Measurements from ENCODE around the gene ARHGEF19.

ARHGEF19 gene

DNA sequence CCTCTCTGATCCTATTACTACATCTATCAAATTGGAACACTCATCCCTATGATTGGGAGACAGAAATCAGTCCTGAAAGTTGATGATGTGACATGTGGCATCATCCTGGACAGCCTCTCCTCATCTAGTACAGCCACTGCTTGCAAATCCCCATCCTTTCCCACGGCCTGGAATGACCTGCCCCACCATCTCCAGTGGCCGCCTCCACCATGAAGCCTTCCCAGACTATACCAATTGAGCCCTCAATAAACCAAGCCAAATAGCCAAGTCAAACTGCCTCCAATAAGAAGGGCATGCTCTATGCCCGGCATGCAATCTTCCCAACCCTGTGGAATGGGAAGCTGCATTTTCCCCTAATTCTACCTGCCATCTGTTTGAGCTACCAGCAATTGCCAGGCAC lies 561 bp upstream of the ARHGEF19 start:
- Histone ChIP-seq H3K4me3 (ENCODE audit: low read depth in 1 of 2, low read length in 2 of 2) (no peak overlapping the region), H3K27ac (ENCODE audit: low read depth, low read length) (no peak overlapping the region), H3K36me3 (ENCODE audit: control insufficient read depth in 1 of 2, insufficient read depth in 2 of 2, low read length in 2 of 2) (no peaks in the 10 kb centered on the region), H3K9ac (ENCODE audit: low read depth in 1 of 2, low read length in 2 of 2) (no peak overlapping the region), H3K9me3 (ENCODE audit: control insufficient read depth in 1 of 2, low read length in 2 of 2) (no peaks in the 10 kb centered on the region), H3K27me3 (ENCODE audit: control insufficient read depth in 1 of 2, insufficient read depth in 2 of 2, low read length in 2 of 2) (no peaks in the 10 kb centered on the region), H3K4me1 (ENCODE audit: control insufficient read depth in 1 of 2, insufficient read depth in 2 of 2, low read length in 2 of 2) (peaks cover 19 to 20% of the 10 kb centered on the region in 2 donors)

DNA sequence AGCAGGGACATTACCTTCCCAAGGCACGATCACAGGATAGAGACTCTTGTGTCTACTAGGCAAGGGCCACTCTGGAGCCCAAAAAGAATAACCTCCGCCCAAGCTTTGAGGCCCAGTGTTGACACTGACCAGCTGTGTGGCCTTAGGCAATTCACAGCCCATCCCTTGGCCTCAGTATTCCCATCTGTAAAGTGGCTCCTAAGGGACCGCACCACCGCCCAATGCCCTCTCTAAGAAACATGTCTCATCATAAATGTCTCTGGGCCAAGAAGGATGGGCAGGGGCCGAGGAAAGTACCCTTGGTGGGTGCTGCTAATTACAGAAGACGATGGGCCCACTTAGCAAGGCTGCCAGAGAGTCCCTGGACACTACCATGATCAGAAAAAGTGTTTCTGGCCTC lies 628 bp downstream of the ARHGEF19 start:
- no peak overlapping the region for H3K9ac ChIP-seq (ENCODE audit: low read depth in 1 of 2, low read length in 2 of 2)
- H3K4me1 ChIP-seq (ENCODE audit: control insufficient read depth in 1 of 2, insufficient read depth in 2 of 2, low read length in 2 of 2), result peaks cover 11 to 19% of the 10 kb centered on the region in 2 donors
- no peaks in the 10 kb centered on the region for H3K36me3 ChIP-seq (ENCODE audit: control insufficient read depth in 1 of 2, insufficient read depth in 2 of 2, low read length in 2 of 2)
- H3K9me3 ChIP-seq (ENCODE audit: control insufficient read depth in 1 of 2, low read length in 2 of 2), result no peaks in the 10 kb centered on the region
- peak overlapping the region in 1 of 2 donors; percentile 36 for H3K4me3 ChIP-seq (ENCODE audit: low read depth in 1 of 2, low read length in 2 of 2)
- H3K27me3 ChIP-seq (ENCODE audit: control insufficient read depth in 1 of 2, insufficient read depth in 2 of 2, low read length in 2 of 2), result no peaks in the 10 kb centered on the region
- H3K27ac ChIP-seq (ENCODE audit: low read depth, low read length), result no peak overlapping the region

DNA sequence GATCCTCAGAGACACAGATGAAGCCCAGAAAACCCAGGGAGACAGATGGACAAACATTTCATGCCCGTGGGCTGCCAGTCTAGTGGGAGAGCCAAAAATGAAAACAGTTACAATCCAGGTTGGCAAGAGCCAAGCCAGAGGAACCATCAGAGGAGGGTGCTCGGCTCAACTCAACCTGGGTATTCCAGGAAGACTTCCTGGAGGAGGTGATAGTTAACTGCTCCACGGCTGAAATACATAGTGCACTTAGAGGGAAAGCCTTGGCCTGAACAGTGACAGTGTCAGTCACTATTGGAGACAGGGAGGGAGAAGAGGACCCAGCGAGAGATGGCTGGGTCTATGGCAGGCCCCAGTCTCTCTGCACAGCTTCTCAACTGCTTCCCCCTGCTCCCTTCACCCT lies 1.9 kb downstream of the ARHGEF19 start:
- H3K4me1 ChIP-seq (ENCODE audit: control insufficient read depth in 1 of 2, insufficient read depth in 2 of 2, low read length in 2 of 2), result peaks cover 5 to 13% of the 10 kb centered on the region in 2 donors
- H3K4me3 ChIP-seq (ENCODE audit: low read depth in 1 of 2, low read length in 2 of 2), result no peak overlapping the region
- H3K27ac ChIP-seq (ENCODE audit: low read depth, low read length), result no peak overlapping the region
- H3K36me3 ChIP-seq (ENCODE audit: control insufficient read depth in 1 of 2, insufficient read depth in 2 of 2, low read length in 2 of 2), result no peaks in the 10 kb centered on the region
- H3K9ac ChIP-seq (ENCODE audit: low read depth in 1 of 2, low read length in 2 of 2), result no peak overlapping the region
- no peaks in the 10 kb centered on the region for H3K27me3 ChIP-seq (ENCODE audit: control insufficient read depth in 1 of 2, insufficient read depth in 2 of 2, low read length in 2 of 2)
- H3K9me3 ChIP-seq (ENCODE audit: control insufficient read depth in 1 of 2, low read length in 2 of 2), result no peaks in the 10 kb centered on the region

DNA sequence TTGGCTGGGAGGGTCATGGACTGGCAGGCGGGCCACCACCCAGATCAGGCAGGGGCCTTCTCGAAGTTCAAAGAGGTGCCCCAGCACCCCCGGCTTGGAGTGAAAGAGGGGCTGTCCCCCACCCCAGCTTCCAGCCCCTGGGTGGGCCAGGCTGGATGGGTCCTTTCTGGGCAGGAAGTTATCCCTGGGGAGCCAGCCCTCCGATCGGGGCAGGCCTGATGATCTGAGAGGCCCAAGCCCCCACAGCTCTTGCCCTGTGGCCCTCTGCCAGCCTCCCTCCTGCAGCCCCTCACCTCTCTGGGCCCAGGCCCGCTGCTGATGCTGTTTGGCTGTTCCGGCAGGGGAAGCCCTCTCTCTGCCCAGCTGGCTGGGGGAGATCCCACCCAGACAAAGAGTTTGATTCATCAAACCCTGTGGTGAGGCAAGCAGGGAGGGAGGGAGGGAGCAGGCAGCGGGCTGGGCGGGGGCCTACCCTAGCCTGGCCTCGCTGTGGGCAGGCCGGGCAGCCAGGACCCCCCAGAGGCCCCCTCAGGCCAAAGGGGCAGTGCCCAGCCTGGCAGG lies 2.5 kb downstream of the ARHGEF19 start:
- H3K27me3 ChIP-seq (ENCODE audit: control insufficient read depth in 1 of 2, insufficient read depth in 2 of 2, low read length in 2 of 2), result no peaks in the 10 kb centered on the region
- peaks cover 5 to 16% of the 10 kb centered on the region in 2 donors for H3K4me1 ChIP-seq (ENCODE audit: control insufficient read depth in 1 of 2, insufficient read depth in 2 of 2, low read length in 2 of 2)
- no peak overlapping the region for H3K9ac ChIP-seq (ENCODE audit: low read depth in 1 of 2, low read length in 2 of 2)
- no peaks in the 10 kb centered on the region for H3K9me3 ChIP-seq (ENCODE audit: control insufficient read depth in 1 of 2, low read length in 2 of 2)
- H3K4me3 ChIP-seq (ENCODE audit: low read depth in 1 of 2, low read length in 2 of 2), result no peak overlapping the region
- no peak overlapping the region for H3K27ac ChIP-seq (ENCODE audit: low read depth, low read length)
- no peaks in the 10 kb centered on the region for H3K36me3 ChIP-seq (ENCODE audit: control insufficient read depth in 1 of 2, insufficient read depth in 2 of 2, low read length in 2 of 2)

DNA sequence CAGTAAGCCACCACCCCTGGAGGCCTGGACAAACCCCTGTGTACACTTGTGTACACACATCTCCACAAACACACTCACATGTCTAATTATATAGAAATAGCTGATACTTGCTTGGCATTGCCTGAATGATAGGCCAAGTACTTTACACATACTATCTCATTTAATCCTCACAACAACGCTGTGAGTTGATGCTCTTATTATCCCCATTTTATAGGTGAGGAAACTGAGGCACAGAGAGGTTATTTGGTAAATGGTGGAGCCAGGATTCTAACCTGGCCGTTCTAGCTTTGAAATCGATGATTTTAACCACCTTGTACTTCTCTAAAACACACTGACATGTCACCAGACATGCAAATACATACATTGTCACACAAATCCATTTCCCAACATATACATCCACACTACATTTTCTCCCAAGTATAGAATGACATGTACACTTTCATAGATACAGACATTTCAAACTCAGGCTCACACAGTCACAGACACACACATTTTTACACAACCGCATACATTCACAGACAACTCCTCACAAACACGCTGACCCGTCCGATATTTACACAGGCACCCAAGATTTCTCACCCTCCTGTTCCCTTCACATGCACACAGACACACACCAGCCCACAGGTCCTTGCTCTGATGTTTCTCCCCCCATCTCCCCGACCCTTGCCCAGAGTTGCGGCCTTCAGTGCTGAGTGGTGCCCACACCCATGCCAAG lies 3.2 kb downstream of the ARHGEF19 start:
- no peak overlapping the region for H3K4me3 ChIP-seq (ENCODE audit: low read depth in 1 of 2, low read length in 2 of 2)
- no peak overlapping the region for H3K27ac ChIP-seq (ENCODE audit: low read depth, low read length)

DNA sequence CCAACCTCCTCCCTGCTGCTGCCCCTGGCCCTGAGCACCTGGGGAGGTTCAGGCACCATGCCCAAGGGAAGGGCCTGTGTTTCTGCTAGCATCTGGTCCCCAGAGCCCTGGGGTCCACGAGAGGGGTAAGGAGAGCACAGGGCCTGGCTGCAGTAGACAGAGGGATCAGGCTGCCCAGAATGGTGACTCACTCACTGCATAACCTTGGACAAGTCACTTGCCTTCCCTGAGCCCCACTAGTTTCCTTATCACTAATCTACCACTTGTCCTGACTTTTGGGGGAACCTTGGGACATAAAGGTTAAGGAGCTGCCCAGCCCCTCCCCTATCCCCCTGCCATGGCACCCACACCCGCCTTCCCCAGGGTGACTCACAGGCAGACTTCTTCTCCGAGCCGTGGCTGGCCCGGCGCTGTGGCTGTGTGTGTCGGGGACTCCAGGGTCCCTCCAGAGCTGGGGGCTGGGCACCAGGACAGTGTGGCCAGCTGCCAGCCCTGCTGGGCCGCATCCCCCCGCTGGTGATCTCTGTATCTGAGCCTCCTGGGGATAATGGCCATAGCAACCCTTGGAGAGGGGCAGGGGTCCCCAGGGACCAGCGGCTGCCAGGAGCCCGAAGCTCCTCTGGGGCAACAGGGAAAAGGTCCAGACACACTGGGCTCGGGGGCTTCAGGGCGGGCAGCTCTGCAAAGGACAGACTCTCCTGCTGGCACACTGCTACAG lies 4.0 kb downstream of the ARHGEF19 start:
- Histone ChIP-seq H3K27me3 (ENCODE audit: control insufficient read depth in 1 of 2, insufficient read depth in 2 of 2, low read length in 2 of 2) (no peaks in the 10 kb centered on the region), H3K27ac (ENCODE audit: low read depth, low read length) (no peak overlapping the region), H3K36me3 (ENCODE audit: control insufficient read depth in 1 of 2, insufficient read depth in 2 of 2, low read length in 2 of 2) (peaks cover 0 to 7% of the 10 kb centered on the region in 2 donors), H3K9me3 (ENCODE audit: control insufficient read depth in 1 of 2, low read length in 2 of 2) (no peaks in the 10 kb centered on the region), H3K9ac (ENCODE audit: low read depth in 1 of 2, low read length in 2 of 2) (no peak overlapping the region), H3K4me3 (ENCODE audit: low read depth in 1 of 2, low read length in 2 of 2) (no peak overlapping the region), H3K4me1 (ENCODE audit: control insufficient read depth in 1 of 2, insufficient read depth in 2 of 2, low read length in 2 of 2) (peaks cover 5 to 16% of the 10 kb centered on the region in 2 donors)

More for the DNA sequence above, 3.2 kb downstream of the ARHGEF19 start:
- Histone ChIP-seq H3K27me3 (ENCODE audit: control insufficient read depth in 1 of 2, insufficient read depth in 2 of 2, low read length in 2 of 2) (no peaks in the 10 kb centered on the region), H3K36me3 (ENCODE audit: control insufficient read depth in 1 of 2, insufficient read depth in 2 of 2, low read length in 2 of 2) (peaks cover 0 to under 1% of the 10 kb centered on the region in 2 donors), H3K9ac (ENCODE audit: low read depth in 1 of 2, low read length in 2 of 2) (no peak overlapping the region), H3K4me1 (ENCODE audit: control insufficient read depth in 1 of 2, insufficient read depth in 2 of 2, low read length in 2 of 2) (peaks cover 5 to 16% of the 10 kb centered on the region in 2 donors), H3K9me3 (ENCODE audit: control insufficient read depth in 1 of 2, low read length in 2 of 2) (no peaks in the 10 kb centered on the region)

DNA sequence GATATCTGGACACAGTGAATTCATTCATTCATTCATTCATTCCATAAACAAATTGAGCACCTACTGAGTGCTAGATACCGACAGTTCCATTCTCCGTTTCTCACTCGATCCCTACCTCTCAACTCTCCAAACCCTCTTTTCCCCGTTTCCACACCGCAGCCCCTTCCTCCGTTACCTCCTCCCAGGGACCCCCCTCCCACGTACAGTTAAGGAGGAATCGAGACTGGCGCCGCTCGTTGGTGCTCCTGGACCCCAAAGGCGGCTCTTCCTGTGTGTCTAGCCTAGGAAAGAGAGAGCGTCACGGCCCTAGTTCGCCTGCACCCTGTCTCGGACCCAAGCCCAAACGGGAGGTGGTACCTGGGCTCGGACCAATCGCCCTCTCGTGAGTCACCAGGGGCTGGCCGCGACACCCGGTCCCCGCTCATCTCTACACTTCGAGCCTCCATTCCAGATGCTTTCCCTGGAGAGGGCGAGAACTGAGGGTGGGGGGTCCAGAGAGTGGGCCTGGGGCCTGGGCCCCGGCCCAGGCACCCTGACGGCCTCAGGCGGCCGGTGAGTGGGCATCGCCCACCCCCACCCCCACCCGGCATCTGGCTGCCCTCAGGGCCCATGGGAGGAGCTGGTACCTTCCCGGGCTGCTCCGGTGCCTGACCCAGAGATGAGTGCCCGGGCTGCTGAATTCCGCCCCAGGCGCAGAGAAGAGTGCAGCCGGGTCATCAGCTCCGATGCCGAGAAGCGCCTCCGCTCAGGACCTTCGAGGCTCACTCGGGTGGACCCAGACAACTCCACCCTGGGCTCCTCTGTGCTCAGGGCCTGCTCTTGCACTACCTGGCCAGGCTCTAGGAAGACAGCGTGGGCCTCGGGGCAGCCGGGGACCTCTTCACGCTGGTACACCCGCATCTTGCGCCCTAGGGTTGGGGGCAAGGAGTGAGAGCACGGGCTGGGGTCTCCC lies 4.9 kb downstream of the ARHGEF19 start:
- H3K4me1 ChIP-seq (ENCODE audit: control insufficient read depth in 1 of 2, insufficient read depth in 2 of 2, low read length in 2 of 2), result peaks cover 5 to 16% of the 10 kb centered on the region in 2 donors
- H3K9ac ChIP-seq (ENCODE audit: low read depth in 1 of 2, low read length in 2 of 2), result peak overlapping the region; percentile 49 to 72
- H3K36me3 ChIP-seq (ENCODE audit: control insufficient read depth in 1 of 2, insufficient read depth in 2 of 2, low read length in 2 of 2), result peaks cover 0 to 10% of the 10 kb centered on the region in 2 donors
- no peaks in the 10 kb centered on the region for H3K9me3 ChIP-seq (ENCODE audit: control insufficient read depth in 1 of 2, low read length in 2 of 2)
- H3K27ac ChIP-seq (ENCODE audit: low read depth, low read length), result peak overlapping the region; percentile 87
- H3K4me3 ChIP-seq (ENCODE audit: low read depth in 1 of 2, low read length in 2 of 2), result peak overlapping the region; percentile 68 to 72
- H3K27me3 ChIP-seq (ENCODE audit: control insufficient read depth in 1 of 2, insufficient read depth in 2 of 2, low read length in 2 of 2), result no peaks in the 10 kb centered on the region

DNA sequence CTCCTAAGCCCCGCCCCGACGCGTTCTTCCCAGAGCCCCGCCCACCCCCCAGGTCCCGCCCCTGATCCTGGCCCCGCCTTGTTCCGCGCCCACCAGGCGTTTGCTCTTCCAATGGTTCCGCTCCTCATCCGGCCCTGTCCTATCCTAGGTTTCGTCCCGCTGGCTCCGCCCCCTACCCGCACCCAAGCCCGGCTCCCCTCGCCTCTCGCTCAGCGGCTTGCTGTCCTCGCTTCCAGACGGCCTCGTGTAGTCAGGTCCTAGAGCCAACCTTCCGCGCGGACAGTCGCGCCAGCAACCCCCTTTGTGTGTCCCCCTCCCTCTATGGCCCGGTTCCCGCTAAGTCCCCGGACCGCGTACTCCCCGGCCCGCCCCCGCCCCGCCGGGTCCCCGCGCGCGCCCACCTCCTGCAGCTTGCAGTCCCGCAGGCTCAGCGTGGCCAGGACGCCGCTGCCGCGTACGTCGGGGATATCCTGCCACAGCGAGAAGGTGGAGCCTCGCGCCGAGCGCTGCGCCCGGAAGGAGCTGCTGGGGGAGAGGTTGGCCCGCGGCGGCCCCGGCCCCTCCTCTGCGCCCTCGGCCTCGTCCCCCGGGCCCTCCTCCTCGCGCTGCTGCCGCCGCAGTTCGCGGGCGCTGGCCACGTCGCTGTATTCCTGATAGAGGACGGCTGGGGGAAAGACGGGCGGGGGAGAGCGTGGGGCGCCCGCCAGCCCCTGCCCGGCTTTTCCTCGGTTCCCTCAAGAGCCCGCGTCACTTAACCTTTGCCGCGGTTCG lies 5.7 kb downstream of the ARHGEF19 start:
- peak overlapping the region; percentile 87 for H3K27ac ChIP-seq (ENCODE audit: low read depth, low read length)
- H3K9me3 ChIP-seq (ENCODE audit: control insufficient read depth in 1 of 2, low read length in 2 of 2), result no peaks in the 10 kb centered on the region
- no peaks in the 10 kb centered on the region for H3K27me3 ChIP-seq (ENCODE audit: control insufficient read depth in 1 of 2, insufficient read depth in 2 of 2, low read length in 2 of 2)
- H3K36me3 ChIP-seq (ENCODE audit: control insufficient read depth in 1 of 2, insufficient read depth in 2 of 2, low read length in 2 of 2), result peaks cover 0 to 10% of the 10 kb centered on the region in 2 donors
- peak overlapping the region; percentile 68 to 72 for H3K4me3 ChIP-seq (ENCODE audit: low read depth in 1 of 2, low read length in 2 of 2)
- peaks cover 0 to 16% of the 10 kb centered on the region in 2 donors for H3K4me1 ChIP-seq (ENCODE audit: control insufficient read depth in 1 of 2, insufficient read depth in 2 of 2, low read length in 2 of 2)
- H3K9ac ChIP-seq (ENCODE audit: low read depth in 1 of 2, low read length in 2 of 2), result peak overlapping the region; percentile 49 to 72

DNA sequence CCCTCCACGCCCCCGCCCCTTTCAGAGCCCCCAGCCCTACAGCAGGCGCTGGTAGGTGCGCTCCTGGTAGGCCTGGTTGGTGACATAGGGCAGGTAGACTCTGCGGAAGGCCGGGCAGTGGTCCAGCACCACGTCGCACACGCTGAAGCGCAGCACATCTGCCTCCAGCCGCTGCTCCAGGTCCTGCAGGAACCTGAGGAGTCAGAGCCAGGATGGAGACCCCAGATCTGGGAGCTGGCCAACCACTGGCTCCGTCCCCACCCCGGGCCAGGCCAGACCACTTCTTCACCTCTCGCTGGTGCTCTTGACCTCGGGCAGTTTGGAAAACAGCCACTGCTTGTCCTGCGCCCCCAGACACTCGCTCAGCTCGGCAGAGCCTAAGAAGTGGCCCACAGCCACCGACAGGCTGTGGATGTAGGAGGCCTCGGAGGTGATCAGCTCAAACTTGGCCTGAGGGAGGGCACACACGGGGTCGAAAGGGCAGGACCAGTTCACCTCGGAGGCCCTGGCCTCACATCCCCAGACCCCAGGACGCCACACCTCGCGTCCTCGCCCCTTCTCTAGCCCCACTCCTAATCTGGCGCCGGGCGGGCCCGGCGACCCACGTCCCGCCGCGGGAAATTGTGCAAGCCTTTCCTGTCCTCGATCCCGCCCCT lies 6.4 kb downstream of the ARHGEF19 start:
- peak overlapping the region; percentile 54 for H3K27ac ChIP-seq (ENCODE audit: low read depth, low read length)
- no peaks in the 10 kb centered on the region for H3K9me3 ChIP-seq (ENCODE audit: control insufficient read depth in 1 of 2, low read length in 2 of 2)
- H3K27me3 ChIP-seq (ENCODE audit: control insufficient read depth in 1 of 2, insufficient read depth in 2 of 2, low read length in 2 of 2), result no peaks in the 10 kb centered on the region
- peaks cover 0 to 10% of the 10 kb centered on the region in 2 donors for H3K36me3 ChIP-seq (ENCODE audit: control insufficient read depth in 1 of 2, insufficient read depth in 2 of 2, low read length in 2 of 2)
- peak overlapping the region; percentile 58 to 79 for H3K9ac ChIP-seq (ENCODE audit: low read depth in 1 of 2, low read length in 2 of 2)
- peak overlapping the region; percentile 65 to 73 for H3K4me3 ChIP-seq (ENCODE audit: low read depth in 1 of 2, low read length in 2 of 2)
- H3K4me1 ChIP-seq (ENCODE audit: control insufficient read depth in 1 of 2, insufficient read depth in 2 of 2, low read length in 2 of 2), result peaks cover 0 to 16% of the 10 kb centered on the region in 2 donors
